Stimulated activated naive CD4-positive, alpha-beta T cell treated with Interleukin-2 at 50 U/mL for 16 hours (primary cell): ENCODE measurements around the gene MPZ.
"Not testable (repeated sequence)": the region's sequence is repeated elsewhere in the genome, so short reads cannot be mapped to it uniquely, and the experiment has no call there.

Experiments used
- DNase-seq: peaks from one replicate; lab custom pipeline; 2025; lab: John Stamatoyannopoulos, UW

MPZ gene

GRCh38 chr1:161255302-161255701 is 54.5 kb downstream of the MPZ start:
- not testable (repeated sequence) for DNase-seq
